Measurements from ENCODE around the gene TRAP1. TPM values are rescaled to one million over a fixed set of nuclear protein-coding genes. Genes with fewer than 3 reads are reported as not detected.

The TRAP1 gene
- total RNA-seq, 1 experiment from 2014 or later, result 204 TPM

- ChIA-PET POLR2A (ENCODE audit: unreplicated experiment) (no interaction called here), CTCF (no interaction called here)
- intact Hi-C loops (cut with micrococcal nuclease; ENCODE audit: unreplicated experiment), result no loop called here
- H4K20me1 ChIP-seq (ENCODE audit: insufficient read depth), result peaks cover 6% of the 10 kb centered on the region
- no peaks in the 10 kb centered on the region for H3K4me1 ChIP-seq (replicated peaks; ENCODE audit: insufficient read depth)
- TF ChIP-seq CTCF (conservative IDR thresholded peaks at IDR 0.05), result no peak
- no peak for TF ChIP-seq EZH2 (IDR thresholded peaks at IDR 0.05; ENCODE audit: low read depth)
- DNase-seq, result no peak
- H3F3A ChIP-seq (ENCODE audit: insufficient read depth, low read depth), result peaks cover 4% of the 10 kb centered on the region; the same call in 1 of the 2 replicates
- H3K36me3 ChIP-seq (ENCODE audit: low read depth), result 0 out of 2 replicates have a peak, but pooled peaks cover 3% of the 10 kb centered on the region
- H2AFZ ChIP-seq, result no peak overlapping the region
- no peaks in the 10 kb centered on the region for H3K27me3 ChIP-seq (ENCODE audit: insufficient read depth, low read depth)
- no peak overlapping the region for H3K4me2 ChIP-seq
- H3K27ac ChIP-seq, result no peak overlapping the region
- H3K9me3 ChIP-seq (ENCODE audit: insufficient read depth, low read depth), result no peaks in the 10 kb centered on the region
- BruUV-seq (replicated peaks), result no TSS peak
- H3K4me3 ChIP-seq, result no peak overlapping the region
- H3K79me2 ChIP-seq (ENCODE audit: low read depth), result no peaks in the 10 kb centered on the region
- no peaks in the 10 kb centered on the region for H3K9me2 ChIP-seq (ENCODE audit: insufficient read depth)
These were observed 14.0 kb upstream of the TRAP1 start for GRCh38 chr16:3731126-3731935.

DNA sequence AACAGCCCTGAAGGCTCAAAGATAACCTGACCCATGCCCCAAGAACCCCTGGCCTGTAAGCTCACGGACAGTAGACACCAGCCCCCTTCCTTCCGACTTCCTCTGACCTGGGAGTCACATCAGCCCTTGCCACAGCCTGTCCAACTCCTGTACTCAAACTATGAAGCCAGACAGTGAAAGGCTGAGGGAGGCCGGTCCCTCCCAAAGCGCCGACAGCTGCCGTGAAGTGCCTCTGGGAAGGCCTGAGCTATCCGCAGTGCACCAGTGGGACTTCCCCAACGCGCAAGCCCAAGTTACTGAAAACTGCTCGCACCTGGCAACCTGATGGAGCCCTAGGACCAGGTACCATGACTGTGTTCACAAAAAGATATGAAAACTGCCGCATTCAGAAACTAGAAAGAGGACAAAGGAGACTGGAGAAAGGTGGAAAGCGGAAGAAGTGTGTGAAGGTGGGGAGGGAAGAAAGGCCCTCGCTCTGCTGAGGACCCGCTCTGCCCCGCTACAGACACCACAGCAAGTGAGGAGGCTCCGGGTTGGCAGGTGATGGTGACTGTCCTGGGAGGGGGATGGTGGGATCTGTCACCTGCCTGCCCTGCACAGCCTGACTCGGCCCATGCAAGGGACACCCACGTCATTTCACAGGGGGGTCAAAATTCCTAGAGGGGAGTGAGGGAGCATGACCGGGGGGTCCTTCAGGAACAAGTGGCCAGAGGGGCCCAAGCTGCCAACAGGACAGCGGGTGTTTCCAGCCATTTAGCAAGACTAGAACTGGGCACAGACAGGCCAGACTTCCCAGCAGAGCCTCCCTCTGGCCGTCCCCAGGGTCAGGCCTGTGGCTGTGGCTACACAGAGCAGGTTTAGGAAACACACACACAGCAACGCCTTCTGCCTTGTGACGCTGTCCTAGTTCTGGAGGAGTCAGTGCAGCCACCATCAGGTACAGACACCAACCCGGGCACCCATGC is 13.1 kb upstream of the TRAP1 start:
- Histone ChIP-seq H3K9me3 (ENCODE audit: insufficient read depth, low read depth) (no peaks in the 10 kb centered on the region), H4K20me1 (ENCODE audit: insufficient read depth) (peaks cover 6% of the 10 kb centered on the region), H3K79me2 (ENCODE audit: low read depth) (no peaks in the 10 kb centered on the region), H3K27ac (no peak overlapping the region), H3K9me2 (ENCODE audit: insufficient read depth) (no peaks in the 10 kb centered on the region), H3K4me3 (no peak overlapping the region), H3K4me1 (replicated peaks; ENCODE audit: insufficient read depth) (no peaks in the 10 kb centered on the region), H3K36me3 (ENCODE audit: low read depth) (0 out of 2 replicates have a peak, but pooled peaks cover 3% of the 10 kb centered on the region), H3F3A (ENCODE audit: insufficient read depth, low read depth) (peaks cover 4% of the 10 kb centered on the region; the same call in 1 of the 2 replicates), H2AFZ (no peak overlapping the region), H3K27me3 (ENCODE audit: insufficient read depth, low read depth) (no peaks in the 10 kb centered on the region), H3K4me2 (no peak overlapping the region)
- ChIA-PET CTCF (no interaction called here), POLR2A (ENCODE audit: unreplicated experiment) (no interaction called here)
- TF ChIP-seq CTCF (conservative IDR thresholded peaks at IDR 0.05) (no peak), EZH2 (IDR thresholded peaks at IDR 0.05; ENCODE audit: low read depth) (no peak)
- BruUV-seq (replicated peaks), result no TSS peak
- intact Hi-C loops (cut with micrococcal nuclease; ENCODE audit: unreplicated experiment), result no loop called here
- DNase-seq, result no peak

Data from PC-9 (cell line).